Ovary (tissue), 10 donors: ENCODE data around the gene TBX21. TPM values are rescaled to one million over a fixed set of nuclear protein-coding genes. Genes with fewer than 3 reads are reported as not detected.
A peak's percentile ranks its signal among the peaks of the same experiment; 100 is the strongest.

Source experiments
- DNase-seq, 5 donors: peaks; one replicate each; pipeline ENCODE4 v3.0.0-alpha.2; 2019 to 2020
- H3K27ac ChIP-seq, 2 donors: fragments of 200-600 bp; one replicate each; pipeline versions ENCODE4 v1.5.1 to v1.8.0; 2019 to 2022
- H3K27me3 ChIP-seq: fragments of 200-600 bp; one replicate; pipeline ENCODE4 v1.8.0; 2022
- H3K36me3 ChIP-seq: fragments of 200-600 bp; sonication (generic); one replicate; pipeline ENCODE4 v1.5.1; 2019
- H3K4me1 ChIP-seq: one replicate; pipeline ENCODE4 v1.8.1; 2013; ENCODE audit warnings: mild to moderate bottlenecking, moderate library complexity; ENCODE audit not compliant: insufficient read depth
- H3K4me3 ChIP-seq: fragments of 200-600 bp; sonication (generic); one replicate; pipeline ENCODE4 v1.5.1; 2017
- H3K9me3 ChIP-seq, 2 donors: fragments of 200-600 bp in 1 of 2; sonication (generic) in 1 of 2; one replicate each; pipeline versions ENCODE4 v1.5.1 to v1.8.1; 2013 to 2019; ENCODE audit warnings: mild to moderate bottlenecking in 1 of 2, moderate library complexity in 1 of 2
- CTCF ChIP-seq, 3 donors: fragments of 450-650 bp in 2 of 3; fragments of 200-600 bp in 1 of 3; IDR thresholded peaks; one replicate each; pipeline versions ENCODE4 v1.5.1 to v1.8.0; 2016 to 2022; ENCODE audit warnings: antibody characterized with exemption in 3 of 3, mild to moderate bottlenecking in 1 of 3
- EP300 ChIP-seq: sonication (generic); formaldehyde crosslinking; IDR thresholded peaks from one replicate; pipeline ENCODE4 v1.6.1; 2017; ENCODE audit warnings: antibody characterized with exemption
- POLR2A ChIP-seq: fragments of 450-650 bp; IDR thresholded peaks from one replicate; pipeline ENCODE4 v1.6.1; 2017; ENCODE audit warnings: antibody characterized with exemption, mild to moderate bottlenecking, moderate library complexity
- WGBS, 3 donors: extraction: QIAGEN DNeasy Blood & Tissue Kit in 1 of 3; methylation state at CpG; one replicate each; pipeline versions ENCODE4 v1.1.5 to v1.1.7; 2013 to 2017; 5-methylcytosine and 5-hydroxymethylcytosine counted together
- intact Hi-C, 4 donors: fragments of 100-400 bp; cut with DNase I; formaldehyde crosslinking; loops; one replicate each; pipeline versions ENCODE4 v1.11.0 to v1.15.1; 2022 to 2023
- long read RNA-seq, 3 donors: library from polyadenylated mRNA in 2 of 3; unstranded in 2 of 3; transcript quantifications; one replicate each; pipeline ENCODE4 v2.0.0 and lab custom pipeline, GENCODE V29; 2021 to 2026
- polyA plus RNA-seq, 2 donors: library from polyadenylated mRNA; stranded (reverse); fragments of 200-250 nt in 1 of 2; fragments of 350-450 nt in 1 of 2; fragmentation: Illumina TruSeq in 1 of 2; extraction: RNeasy Lipid Tissue Mini Kit (QIAGEN cat#74804) in 1 of 2; gene quantifications; one replicate each; pipeline ENCODE4 v1.2.3, GENCODE V29; 2013 to 2014
- total RNA-seq, 7 donors: library from RNA; depleted of rRNA in 2 of 7; stranded (reverse); fragments of >200 nt in 2 of 7; fragmentation: NEBNext Ultra II Directional in 3 of 7; extraction: Animal tissue kit (Norgen Biotek cat#: 25700) in 3 of 7; gene quantifications; one replicate each; pipeline versions ENCODE4 v1.1.0 to v1.2.4, GENCODE V29; 2016 to 2023
- donor health status: DM: no; HTN: no; CAD: no; lungs with moderate emphysema.
- donor health status: DM: no; HTN: no; CAD: no.
- donor health status: Bipolar disorder and iron deficiency.
- donor health status: DM: yes; HTN: yes; CAD: no.
- donor health status: DM: no; HTN: no; CAD: no.
- donor health status: DM: yes; HTN: yes; CAD: no.

Gene TBX21
- 1 to 10 TPM in 1 of 7 donors, under 1 TPM in 5, not detected in 1; 0.20 to 1.4 (median 0.33) TPM for total RNA-seq
- polyA plus RNA-seq: under 1 TPM; 0.12 to 0.70 TPM
- long read RNA-seq, donor 1: 0 reads
- long read RNA-seq, donor 2: 0 reads
- long read RNA-seq, donor 3: 0 reads

- WGBS, 3 donors: 1% methylated on average over 51 to 73 of the region's 73 CpGs
- DNase-seq: no peak
These were observed at the start of gene TBX21 for GRCh38 chr17:47733047-47733673. TBX21 (plus strand) TSS chr17:47733236; CDS start chr17:47733455, 219 bp downstream.

GRCh38 chr17:47684025-47684424, 49.0 kb upstream of the TBX21 start:
- WGBS, 3 donors: 84 to 86% (median 85%) methylated on average over 4 of the region's 4 CpGs
- intact Hi-C loops: no loop called here

More at GRCh38 chr17:47733047-47733673, at the start of gene TBX21:
- intact Hi-C loops: no loop called here
- Histone ChIP-seq H3K9me3 (no peaks in the 10 kb centered on the region), H3K27me3 (no peaks in the 10 kb centered on the region), H3K4me3 (peak within 1 kb of the TSS; percentile 21), H3K36me3 (no peaks in the 10 kb centered on the region), H3K4me1 (peaks cover 1% of the 10 kb centered on the region), H3K27ac (no peak within 1 kb of the TSS)
- TF ChIP-seq POLR2A (no peak), CTCF (IDR thresholded peaks at IDR 0.05) (no peak)

GRCh38 chr17:47684535-47685193, 48.4 kb upstream of the TBX21 start:
- WGBS, 3 donors: 82 to 84% (median 83%) methylated on average over 4 of the region's 4 CpGs
- Histone ChIP-seq H3K9me3 (no peaks in the 10 kb centered on the region), H3K4me3 (no peak overlapping the region), H3K27me3 (no peaks in the 10 kb centered on the region), H3K27ac (no peak overlapping the region), H3K36me3 (no peaks in the 10 kb centered on the region), H3K4me1 (peaks cover 4% of the 10 kb centered on the region)
- intact Hi-C loops: no loop called here
- DNase-seq: no peak
- TF ChIP-seq CTCF (IDR thresholded peaks at IDR 0.05) (no peak), POLR2A (no peak), EP300 (no peak)

More at GRCh38 chr17:47684025-47684424, 49.0 kb upstream of the TBX21 start:
- Histone ChIP-seq H3K9me3 (no peaks in the 10 kb centered on the region), H3K4me1 (peaks cover 4% of the 10 kb centered on the region), H3K4me3 (no peak overlapping the region), H3K27ac (no peak overlapping the region), H3K36me3 (no peaks in the 10 kb centered on the region), H3K27me3 (no peaks in the 10 kb centered on the region)
- TF ChIP-seq EP300: no peak
- TF ChIP-seq CTCF (IDR thresholded peaks at IDR 0.05): no peak
- no peak for TF ChIP-seq POLR2A
- DNase-seq: no peak

GRCh38 chr17:47685556-47686275, 47.3 kb upstream of the TBX21 start:
- WGBS, 3 donors: 69 to 77% (median 76%) methylated on average over 4 of the region's 4 CpGs
- H3K36me3 ChIP-seq: no peaks in the 10 kb centered on the region
- H3K4me1 ChIP-seq: peaks cover 4% of the 10 kb centered on the region
- no peak overlapping the region for H3K4me3 ChIP-seq
- H3K27ac ChIP-seq: no peak overlapping the region
- intact Hi-C loops: no loop called here
- TF ChIP-seq EP300 (no peak), CTCF (IDR thresholded peaks at IDR 0.05) (no peak), POLR2A (no peak)
- H3K9me3 ChIP-seq: no peaks in the 10 kb centered on the region
- DNase-seq: no peak
- H3K27me3 ChIP-seq: no peaks in the 10 kb centered on the region
